Stomach (tissue), 9 donors: ENCODE measurements around the gene GRB14. TPM values are rescaled to one million over a fixed set of nuclear protein-coding genes. Genes with fewer than 3 reads are reported as not detected.
"Not testable (repeated sequence)": the region's sequence is repeated elsewhere in the genome, so short reads cannot be mapped to it uniquely, and the experiment has no call there.

ENCODE experiments used
- DNase-seq, 2 donors: peaks; one replicate each; pipeline versions ENCODE4 v3.0.0 to v3.0.0-alpha.2; 2013 to 2019
- H3K27ac ChIP-seq, 5 donors: fragments of 200-600 bp in 4 of 5; sonication (generic) in 4 of 5; one replicate each; pipeline ENCODE4 v1.5.1; 2013 to 2019; ENCODE audit warnings: mild to moderate bottlenecking in 1 of 5, moderate library complexity in 1 of 5
- H3K27me3 ChIP-seq, 3 donors: fragments of 200-600 bp; sonication (generic); one replicate each; pipeline ENCODE4 v1.5.1; 2017 to 2019; ENCODE audit warnings: mixed run types in 1 of 3
- H3K36me3 ChIP-seq, 4 donors: fragments of 200-600 bp; sonication (generic); 1 replicate in 3 of 4; 2 replicates in 1 of 4; pipeline ENCODE4 v1.5.1; 2016 to 2019
- H3K4me1 ChIP-seq, 4 donors: fragments of 200-600 bp; sonication (generic); one replicate each; pipeline ENCODE4 v1.5.1; 2016 to 2019
- H3K4me3 ChIP-seq, 4 donors: fragments of 200-600 bp; sonication (generic) in 3 of 4; one replicate each; pipeline ENCODE4 v1.5.1; 2016 to 2019; ENCODE audit warnings: mild to moderate bottlenecking in 1 of 4
- H3K9me3 ChIP-seq, 4 donors: fragments of 200-600 bp; sonication (generic); one replicate each; pipeline ENCODE4 v1.5.1; 2016 to 2019
- EP300 ChIP-seq: sonication (generic); formaldehyde crosslinking; IDR thresholded peaks from one replicate; pipeline ENCODE4 v1.6.1; 2017; ENCODE audit warnings: antibody characterized with exemption
- POLR2A ChIP-seq, 4 donors: fragments of 450-650 bp; IDR thresholded peaks; one replicate each; pipeline ENCODE4 v1.6.1; 2016; ENCODE audit warnings: antibody characterized with exemption in 4 of 4, control low read depth in 2 of 4, mild to moderate bottlenecking in 1 of 4, moderate library complexity in 1 of 4
- POLR2AphosphoS5 ChIP-seq, 3 donors: sonication (generic); formaldehyde crosslinking; IDR thresholded peaks; one replicate each; pipeline ENCODE4 v1.6.1; 2016; ENCODE audit warnings: antibody characterized with exemption in 3 of 3
- WGBS, 5 donors: extraction: QIAGEN DNeasy Blood & Tissue Kit in 3 of 5; methylation state at CpG; one replicate each; pipeline versions ENCODE4 v1.1.5 to v1.1.7; 2013 to 2018; 5-methylcytosine and 5-hydroxymethylcytosine counted together
- intact Hi-C: fragments of 100-400 bp; cut with DNase I; formaldehyde crosslinking; loops from one replicate; pipeline ENCODE4 v1.15.1; 2023; ENCODE audit warnings: low total_unique reads
- polyA plus RNA-seq, 3 donors: library from polyadenylated mRNA; stranded (reverse); fragments of 200-250 nt; gene quantifications; one replicate each; pipeline ENCODE4 v1.2.3, GENCODE V29; 2013
- total RNA-seq, 5 donors: library from RNA; depleted of rRNA; stranded (reverse); fragments of >200 nt; gene quantifications; one replicate each; pipeline versions ENCODE4 v1.1.0 to v1.2.3, GENCODE V29; 2014 to 2016
- TF ChIP-seq, protein P1 (sequence below), 7 experiments: fragments of 450-650 bp in 4 of 7; fragments of 200-600 bp in 3 of 7; sonication (generic) in 3 of 7; IDR thresholded peaks; one replicate each; pipeline ENCODE4 v1.5.1; 2016 to 2019; ENCODE audit warnings: antibody characterized with exemption in 7 of 7, control low read depth in 2 of 7, mild to moderate bottlenecking in 1 of 7
- donor health status: healthy with polysubstance abuse.
- donor health status: Bipolar disorder and iron deficiency.
- donor health status: healthy.

GRB14 gene
- total and polyA plus RNA-seq, 8 donors = 0.62 to 32.7 (median 3.3) TPM; not detected in 2

DNA sequence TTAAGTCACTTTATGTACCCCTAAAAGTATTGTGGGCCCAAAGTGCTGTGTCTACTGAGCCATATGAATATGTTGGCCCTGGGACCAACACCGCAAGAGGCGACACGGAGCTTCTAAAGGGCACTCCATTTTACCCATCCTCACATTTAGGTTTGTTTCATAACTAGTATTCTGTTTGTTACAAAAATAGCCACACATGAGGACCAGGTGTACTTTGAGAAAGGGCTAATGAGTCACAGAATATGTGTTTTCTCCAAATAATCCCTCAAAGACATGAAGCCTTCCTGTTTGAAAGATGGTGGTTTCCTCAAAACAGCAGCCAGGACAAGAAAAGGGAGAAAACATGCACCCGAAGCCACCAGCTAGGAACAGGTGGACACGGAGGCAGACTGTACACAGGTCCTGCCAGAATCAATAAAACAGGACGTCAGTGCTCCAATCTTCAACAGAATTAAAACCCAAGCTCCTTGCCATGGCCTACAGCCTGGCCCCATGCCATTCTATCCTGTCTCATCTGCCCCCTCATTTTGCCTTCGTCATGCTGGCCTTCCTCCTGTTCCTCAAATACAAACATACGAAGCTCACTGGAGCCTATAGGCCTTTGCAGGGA is 21.8 kb upstream of the GRB14 start:
- Histone ChIP-seq H3K9me3 (peaks cover 0 to 5% (median 3%) of the 10 kb centered on the region in 4 donors), H3K36me3 (no peaks in the 10 kb centered on the region), H3K4me1 (no peaks in the 10 kb centered on the region), H3K27me3 (no peaks in the 10 kb centered on the region), H3K4me3 (no peak overlapping the region), H3K27ac (no peak overlapping the region)
- intact Hi-C loops = no loop called here
- no peak for DNase-seq
- WGBS, 5 donors = 83 to 90% (median 89%) methylated on average over 8 of the region's 8 CpGs
- TF ChIP-seq POLR2AphosphoS5 (IDR thresholded peaks at IDR 0.05) (no peak), POLR2A (IDR thresholded peaks at IDR 0.05) (no peak), EP300 (no peak)
- TF ChIP-seq, protein P1, sequence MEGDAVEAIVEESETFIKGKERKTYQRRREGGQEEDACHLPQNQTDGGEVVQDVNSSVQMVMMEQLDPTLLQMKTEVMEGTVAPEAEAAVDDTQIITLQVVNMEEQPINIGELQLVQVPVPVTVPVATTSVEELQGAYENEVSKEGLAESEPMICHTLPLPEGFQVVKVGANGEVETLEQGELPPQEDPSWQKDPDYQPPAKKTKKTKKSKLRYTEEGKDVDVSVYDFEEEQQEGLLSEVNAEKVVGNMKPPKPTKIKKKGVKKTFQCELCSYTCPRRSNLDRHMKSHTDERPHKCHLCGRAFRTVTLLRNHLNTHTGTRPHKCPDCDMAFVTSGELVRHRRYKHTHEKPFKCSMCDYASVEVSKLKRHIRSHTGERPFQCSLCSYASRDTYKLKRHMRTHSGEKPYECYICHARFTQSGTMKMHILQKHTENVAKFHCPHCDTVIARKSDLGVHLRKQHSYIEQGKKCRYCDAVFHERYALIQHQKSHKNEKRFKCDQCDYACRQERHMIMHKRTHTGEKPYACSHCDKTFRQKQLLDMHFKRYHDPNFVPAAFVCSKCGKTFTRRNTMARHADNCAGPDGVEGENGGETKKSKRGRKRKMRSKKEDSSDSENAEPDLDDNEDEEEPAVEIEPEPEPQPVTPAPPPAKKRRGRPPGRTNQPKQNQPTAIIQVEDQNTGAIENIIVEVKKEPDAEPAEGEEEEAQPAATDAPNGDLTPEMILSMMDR (IDR thresholded peaks at IDR 0.05) = no peak

DNA sequence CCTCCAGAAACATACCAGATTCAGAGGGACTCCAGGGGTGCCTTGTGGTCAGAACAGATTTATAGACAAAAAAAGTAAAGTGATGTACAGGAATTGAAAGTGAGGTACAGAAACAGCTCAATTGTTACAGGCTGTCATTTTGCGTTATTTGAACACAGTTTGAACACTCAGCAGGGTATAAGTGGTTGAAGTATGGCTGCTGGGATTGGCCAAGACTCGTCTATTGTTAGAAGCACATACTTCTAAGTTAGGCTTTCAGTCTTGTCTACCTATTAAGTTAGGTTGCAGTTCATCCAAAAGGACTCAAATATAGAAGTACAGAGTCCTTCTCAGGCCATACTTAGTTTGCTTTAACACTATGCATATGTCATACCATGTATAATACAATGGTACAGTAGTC is 21.0 kb upstream of the GRB14 start:
- Histone ChIP-seq H3K4me3 (no peak overlapping the region), H3K4me1 (no peaks in the 10 kb centered on the region), H3K27ac (no peak overlapping the region), H3K36me3 (no peaks in the 10 kb centered on the region), H3K9me3 (no peaks in the 10 kb centered on the region), H3K27me3 (no peaks in the 10 kb centered on the region)
- intact Hi-C loops = no loop called here
- WGBS, 5 donors = 80 to 96% (median 90%) methylated on average over 2 of the region's 2 CpGs
- TF ChIP-seq POLR2AphosphoS5 (IDR thresholded peaks at IDR 0.05) (no peak), EP300 (no peak), POLR2A (IDR thresholded peaks at IDR 0.05) (no peak)
- TF ChIP-seq, protein P1 (IDR thresholded peaks at IDR 0.05) = no peak
- no peak for DNase-seq

GRCh38 chr2:164628319-164628718 is 7.0 kb upstream of the GRB14 start:
- intact Hi-C loops, H3K27ac ChIP-seq, H3K27me3 ChIP-seq, H3K4me3 ChIP-seq, H3K4me1 ChIP-seq, H3K9me3 ChIP-seq, DNase-seq, H3K36me3 ChIP-seq: not testable (repeated sequence)
- WGBS, 5 donors = 53 to 69% (median 59%) methylated on average over 2 to 3 of the region's 3 CpGs

GRCh38 chr2:164625378-164625971 is 4.2 kb upstream of the GRB14 start:
- intact Hi-C loops = no loop called here
- H3K4me1 ChIP-seq = peaks cover 5 to 12% (median 8%) of the 10 kb centered on the region in 4 donors

More at GRCh38 chr2:164625378-164625971, 4.2 kb upstream of the GRB14 start:
- Histone ChIP-seq H3K4me3 (no peak overlapping the region), H3K27ac (no peak overlapping the region), H3K36me3 (no peaks in the 10 kb centered on the region), H3K27me3 (peaks cover 0 to 21% (median 7%) of the 10 kb centered on the region in 3 donors), H3K9me3 (no peaks in the 10 kb centered on the region)
- WGBS, 5 donors = 83 to 96% (median 92%) methylated on average over 3 of the region's 3 CpGs
- TF ChIP-seq, protein P1 (IDR thresholded peaks at IDR 0.05) = no peak
- TF ChIP-seq POLR2A (IDR thresholded peaks at IDR 0.05) = no peak
- TF ChIP-seq EP300 = no peak
- TF ChIP-seq POLR2AphosphoS5 (IDR thresholded peaks at IDR 0.05) = no peak
- no peak for DNase-seq
